HCT116 (cell line): ENCODE results near the gene FNBP1L. TPM values are rescaled to one million over a fixed set of nuclear protein-coding genes. Genes with fewer than 3 reads are reported as not detected.

Experiments
- ATAC-seq: fragments of 200-7000 bp; cut with Tn5 transposase; 2 replicates; pipeline ENCODE4 v1.9.1; 2020; ENCODE audit warnings: mild to moderate bottlenecking, moderate library complexity
- BruUV-seq: library from RNA; stranded (reverse); fragments of 400-500 nt; replicated peaks from 2 replicates; lab custom pipeline; 2021; lab: Mats Ljungman, UMichigan
- CTCF ChIA-PET: fragments of 300-600 bp; sonication (Branson Sonifier 250); formaldehyde crosslinking; loops from one replicate; lab custom pipeline; 2021; ENCODE audit warnings: antibody characterized with exemption; lab: Charles Lee
- POLR2A ChIA-PET: fragments of 300-600, 350-600 bp; sonication (Branson Sonifier 250); formaldehyde crosslinking; loops from one replicate; lab custom pipeline; 2021; ENCODE audit warnings: antibody characterized with exemption; lab: Charles Lee
- RAD21 ChIA-PET, 2 experiments: fragments of 300-600 bp; sonication (Branson Sonifier 250); formaldehyde crosslinking; loops; one replicate each; lab custom pipeline; 2023; ENCODE audit warnings: low total read pairs in 2 of 2; ENCODE audit not compliant: uncharacterized antibody in 2 of 2, unreplicated experiment in 2 of 2, low non-redundant PET in 1 of 2; lab: Charles Lee
- DNase-seq: peaks from one replicate; pipeline ENCODE4 v3.0.0-alpha.2; 2010; ENCODE audit warnings: low read depth, low spot score
- H2AFZ ChIP-seq: fragments of 200-600 bp; shearing (Covaris generic), sonication (generic); 2 replicates; pipeline ENCODE4 v1.6.1; 2017; ENCODE audit warnings: low read depth, mixed run types, mixed read lengths, antibody characterized with exemption, low read length; ENCODE audit not compliant: poor library complexity, severe bottlenecking
- H3K27ac ChIP-seq: 2 replicates; pipeline ENCODE4 v1.5.1; 2012; ENCODE audit warnings: low read depth, low read length
- H3K27me3 ChIP-seq: fragments of 200-600 bp; sonication (generic); 2 replicates; pipeline ENCODE4 v1.6.1; 2016; ENCODE audit warnings: mixed run types, low read length, mixed read lengths; ENCODE audit not compliant: insufficient read depth
- H3K36me3 ChIP-seq, 2 experiments: fragments of 200-500 bp in 1 of 2; fragments of 200-600 bp in 1 of 2; sonication (Bioruptor generic) in 1 of 2; sonication (generic) in 1 of 2; 2 replicates each; pipeline versions ENCODE4 v1.5.1 to v1.6.1; 2014 to 2016; ENCODE audit warnings: low read length in 2 of 2, inconsistent platforms in 1 of 2, mixed read lengths in 1 of 2, mixed run types in 1 of 2; ENCODE audit not compliant: insufficient read depth in 2 of 2, control insufficient read depth in 1 of 2
- H3K4me1 ChIP-seq, 2 experiments: fragments of 200-600 bp in 1 of 2; sonication (generic) in 1 of 2; 2 replicates each; pipeline versions ENCODE4 v1.5.1 to v1.6.1; 2012 to 2017; ENCODE audit warnings: low read length in 2 of 2, inconsistent platforms in 1 of 2, mild to moderate bottlenecking in 1 of 2, mixed read lengths in 1 of 2, mixed run types in 1 of 2, moderate library complexity in 1 of 2; ENCODE audit not compliant: insufficient read depth in 2 of 2, control insufficient read depth in 1 of 2
- H3K4me2 ChIP-seq: fragments of 200-600 bp; sonication (generic); 2 replicates; pipeline ENCODE4 v1.6.1; 2017; ENCODE audit warnings: mixed run types, low read length, mixed read lengths
- H3K4me3 ChIP-seq, 2 experiments: fragments of 200-600 bp in 1 of 2; sonication (generic) in 1 of 2; replicated peaks in 1 of 2; 2 replicates each; pipeline ENCODE4 v1.5.1; 2011 to 2016; ENCODE audit warnings: low read length in 2 of 2, control low read depth in 1 of 2, low read depth in 1 of 2, mild to moderate bottlenecking in 1 of 2, mixed read lengths in 1 of 2, mixed run types in 1 of 2
- H3K79me2 ChIP-seq: fragments of 200-600 bp; sonication (generic); 2 replicates; pipeline ENCODE4 v1.6.1; 2017; ENCODE audit warnings: mild to moderate bottlenecking, mixed run types, low read length, moderate library complexity, mixed read lengths; ENCODE audit not compliant: insufficient read depth
- H3K9ac ChIP-seq: fragments of 200-600 bp; sonication (generic); 2 replicates; pipeline ENCODE4 v1.6.1; 2016; ENCODE audit warnings: low read length, mixed read lengths
- H3K9me2 ChIP-seq: fragments of 200-600 bp; sonication (generic), shearing (Covaris generic); 2 replicates; pipeline ENCODE4 v1.6.1; 2017; ENCODE audit warnings: mixed run types, mild to moderate bottlenecking, moderate library complexity; ENCODE audit not compliant: insufficient read depth
- H3K9me3 ChIP-seq, 2 experiments: fragments of 200-500 bp in 1 of 2; fragments of 200-600 bp in 1 of 2; sonication (Bioruptor generic) in 1 of 2; sonication (generic) in 1 of 2; 2 replicates each; pipeline ENCODE4 v1.6.1; 2014 to 2017; ENCODE audit warnings: low read length in 2 of 2, mixed read lengths in 2 of 2, inconsistent platforms in 1 of 2, low read depth in 1 of 2, mild to moderate bottlenecking in 1 of 2, mixed run types in 1 of 2, moderate library complexity in 1 of 2; ENCODE audit not compliant: control insufficient read depth in 1 of 2, insufficient read depth in 1 of 2
- H4K20me1 ChIP-seq: fragments of 200-600 bp; sonication (generic), shearing (Covaris generic); 2 replicates; pipeline ENCODE4 v1.6.1; 2017; ENCODE audit warnings: mixed run types, mild to moderate bottlenecking, moderate library complexity; ENCODE audit not compliant: insufficient read depth
- EGR1 ChIP-seq: IDR thresholded peaks from 2 replicates; pipeline ENCODE4 v1.6.1; 2012; ENCODE audit warnings: low read depth
- ELF1 ChIP-seq: IDR thresholded peaks from 2 replicates; pipeline ENCODE4 v1.6.1; 2012; ENCODE audit warnings: low read depth, borderline replicate concordance
- EZH2phosphoT487 ChIP-seq: fragments of 200-600 bp; IDR thresholded peaks from 2 replicates; pipeline ENCODE4 v1.6.1; 2018; ENCODE audit warnings: antibody characterized with exemption, borderline replicate concordance
- MAX ChIP-seq: IDR thresholded peaks from 2 replicates; pipeline ENCODE4 v1.6.1; 2012
- RAD21 ChIP-seq: IDR thresholded peaks from 2 replicates; pipeline ENCODE4 v1.6.1; 2012; ENCODE audit warnings: low read depth, mild to moderate bottlenecking
- SIN3A ChIP-seq: IDR thresholded peaks from 2 replicates; pipeline ENCODE4 v1.6.1; 2012; ENCODE audit warnings: low read depth
- ZFX ChIP-seq: fragments of 450-650 bp; IDR thresholded peaks from 2 replicates; pipeline ENCODE4 v1.6.1; 2017
- intact Hi-C: fragments of 100-400 bp; cut with micrococcal nuclease; formaldehyde crosslinking; loops from 2 replicates; pipeline ENCODE4 v1.10.0; 2022
- total RNA-seq: library from RNA; stranded (reverse); gene quantifications from one replicate; pipeline ENCODE4 v1.2.1, GENCODE V29; 2021; ENCODE audit not compliant: unreplicated experiment

Gene FNBP1L
- total RNA-seq, 1 experiment from 2014 or later = 26.1 TPM

GRCh38 chr1:93554883-93555872 is 107.3 kb downstream of the FNBP1L start:
- intact Hi-C loops = no loop called here
- Histone ChIP-seq H3K4me1 (peaks cover 4 to 15% of the 10 kb centered on the region in 2 experiments; a peak in 3 of 4 replicates), H3K9me3 (no peaks in the 10 kb centered on the region), H2AFZ (no peak overlapping the region), H3K4me2 (no peak overlapping the region), H4K20me1 (no peaks in the 10 kb centered on the region), H3K79me2 (no peaks in the 10 kb centered on the region), H3K27me3 (no peaks in the 10 kb centered on the region), H3K9me2 (no peaks in the 10 kb centered on the region), H3K27ac (no peak overlapping the region), H3K9ac (no peak overlapping the region), H3K36me3 (peaks cover 2 to 10% of the 10 kb centered on the region in 2 experiments; a peak in 2 of 4 replicates), H3K4me3 (no peak overlapping the region)
- RAD21 ChIA-PET = no interaction called here
- ATAC-seq (no peak), DNase-seq (no peak)
- CTCF ChIA-PET = no interaction called here
- no TSS peak for BruUV-seq
- POLR2A ChIA-PET = no interaction called here
- TF ChIP-seq EGR1 (no peak), ZFX (no peak), RAD21 (no peak), ELF1 (no peak), EZH2phosphoT487 (no peak)

- Histone ChIP-seq H3K27ac (no peak overlapping the region), H3K4me1 (peaks cover 4 to 15% of the 10 kb centered on the region in 2 experiments; a peak in 3 of 4 replicates), H3K9ac (no peak overlapping the region), H3K9me2 (no peaks in the 10 kb centered on the region), H4K20me1 (no peaks in the 10 kb centered on the region), H3K9me3 (no peaks in the 10 kb centered on the region), H3K4me3 (no peak overlapping the region), H3K4me2 (no peak overlapping the region)
- ChIA-PET POLR2A (no interaction called here), RAD21 (no interaction called here)
- intact Hi-C loops = no loop called here
- ATAC-seq = no peak
- TF ChIP-seq MAX (no peak), SIN3A (no peak)
- TF ChIP-seq, all 23 proteins: peak for 0
- H3K36me3 ChIP-seq = peaks cover 4 to 14% of the 10 kb centered on the region in 2 experiments; a peak in 2 of 4 replicates
- BruUV-seq = no TSS peak
- CTCF ChIA-PET = no interaction called here
- no peaks in the 10 kb centered on the region for H3K27me3 ChIP-seq
- no peak for DNase-seq
- H2AFZ ChIP-seq = no peak overlapping the region
- no peaks in the 10 kb centered on the region for H3K79me2 ChIP-seq
Measured at GRCh38 chr1:93556291-93556690, 108.4 kb downstream of the FNBP1L start.
